GM12878 (cell line): ENCODE results near the gene ATG4B. TPM values are rescaled to one million over a fixed set of nuclear protein-coding genes. Genes with fewer than 3 reads are reported as not detected.

ENCODE experiments used
- ATAC-seq: fragments of 200-7000 bp; cut with Tn5 transposase; 3 replicates; pipeline ENCODE4 v1.9.1; 2020; ENCODE audit warnings: mild to moderate bottlenecking, moderate library complexity
- BruUV-seq: library from RNA; stranded (reverse); fragments of 400-500 nt; replicated peaks from 2 replicates; lab custom pipeline; 2021; lab: Mats Ljungman, UMichigan
- CTCF ChIA-PET: fragments of 300-600 bp; sonication (Branson Sonifier 250); formaldehyde crosslinking; extraction: SDS; loops from one replicate; lab custom pipeline; 2021; ENCODE audit warnings: inconsistent platforms; lab: Yijun Ruan, JAX
- POLR2A ChIA-PET: fragments of 350-600 bp; formaldehyde crosslinking; extraction: SDS; loops from one replicate; lab custom pipeline; 2021; ENCODE audit warnings: inconsistent platforms; lab: Charles Lee
- RAD21 ChIA-PET: fragments of 300-600 bp; sonication (Branson Sonifier 250); formaldehyde crosslinking; loops from one replicate; lab custom pipeline; 2023; ENCODE audit warnings: antibody characterized with exemption; ENCODE audit not compliant: unreplicated experiment; lab: Charles Lee
- SMC1A ChIA-PET: fragments of 300-600 bp; sonication (Branson Sonifier 250); formaldehyde crosslinking; loops from one replicate; lab custom pipeline; 2023; ENCODE audit not compliant: unreplicated experiment, uncharacterized antibody; lab: Charles Lee
- DNase-seq: peaks from one replicate; pipeline ENCODE4 v3.0.0-alpha.2; 2011; ENCODE audit warnings: low read depth, low spot score
- FAIRE-seq: peaks from 3 replicates; lab custom pipeline; 2011; peaks lifted over from hg19 to GRCh38; lab: Jason Lieb, UNC
- H2AFZ ChIP-seq: 2 replicates; pipeline ENCODE4 v1.6.0; 2011; ENCODE audit warnings: low read depth, low read length, control low read depth; ENCODE audit not compliant: control insufficient read depth
- H3K27ac ChIP-seq: 2 replicates; pipeline ENCODE4 v1.5.1; 2011; ENCODE audit warnings: control low read depth; ENCODE audit not compliant: control insufficient read depth, insufficient read depth
- H3K27me3 ChIP-seq, 2 experiments: replicated peaks in 1 of 2; 2 replicates each; pipeline versions ENCODE4 v1.6.0 to v1.6.1; 2011; ENCODE audit warnings: low read length in 1 of 2; ENCODE audit not compliant: control insufficient read depth in 2 of 2, insufficient read depth in 2 of 2
- H3K36me3 ChIP-seq, 2 experiments: 2 replicates each; pipeline ENCODE4 v1.5.1; 2011; ENCODE audit warnings: low read length in 1 of 2; ENCODE audit not compliant: control insufficient read depth in 2 of 2, insufficient read depth in 2 of 2
- H3K4me1 ChIP-seq: 2 replicates; pipeline ENCODE4 v1.6.1; 2011; ENCODE audit warnings: mild to moderate bottlenecking, low read length, moderate library complexity, mixed read lengths; ENCODE audit not compliant: control insufficient read depth, insufficient read depth
- H3K4me2 ChIP-seq: 2 replicates; pipeline ENCODE4 v1.6.0; 2011; ENCODE audit warnings: control low read depth; ENCODE audit not compliant: control insufficient read depth, insufficient read depth
- H3K4me3 ChIP-seq: fragments of 200-600 bp; sonication (generic); 2 replicates; pipeline ENCODE4 v1.5.1; 2016
- H3K79me2 ChIP-seq: 2 replicates; pipeline ENCODE4 v1.6.0; 2011; ENCODE audit warnings: low read length; ENCODE audit not compliant: control insufficient read depth, insufficient read depth
- H3K9ac ChIP-seq: 2 replicates; pipeline ENCODE4 v1.8.0; 2011; ENCODE audit warnings: low read length, control low read depth, mixed read lengths; ENCODE audit not compliant: control insufficient read depth, insufficient read depth
- H3K9me3 ChIP-seq: replicated peaks from 3 replicates; pipeline ENCODE4 v1.5.1; 2011; ENCODE audit warnings: mild to moderate bottlenecking, low read length; ENCODE audit not compliant: control insufficient read depth, insufficient read depth
- H4K20me1 ChIP-seq: 2 replicates; pipeline ENCODE4 v1.6.0; 2011; ENCODE audit not compliant: control insufficient read depth, insufficient read depth
- TBL1XR1 ChIP-seq: IDR thresholded peaks from 2 replicates; pipeline ENCODE4 v1.6.1; 2012; ENCODE audit warnings: low read depth, low read length, improper control_type of control experiment
- ZZZ3 ChIP-seq: IDR thresholded peaks from 2 replicates; pipeline ENCODE4 v1.6.1; 2011; ENCODE audit warnings: low read depth; ENCODE audit not compliant: control insufficient read depth, insufficient read length
- WGBS: methylation state at CpG from one replicate; pipeline ENCODE4 v1.1.6; 2016; ENCODE audit warnings: low lambda C conversion rate; ENCODE audit not compliant: insufficient replicate concordance, insufficient coverage; ENCODE audit errors: missing lambda C conversion rate; 5-methylcytosine and 5-hydroxymethylcytosine counted together
- in situ Hi-C: fragments of 300-500 bp; cut with MboI; formaldehyde crosslinking; loops from 9 replicates; pipeline ENCODE4 v1.14.3; 2018; ENCODE audit warnings: mixed read lengths
- intact Hi-C: fragments of 100-400 bp; cut with micrococcal nuclease; formaldehyde crosslinking; loops from one replicate; pipeline ENCODE4 v1.14.2; 2022; ENCODE audit not compliant: unreplicated experiment
- polyA plus RNA-seq, 11 experiments: library from polyadenylated mRNA; depleted of rRNA in 4 of 11; unstranded in 6 of 11; stranded (reverse) in 5 of 11; fragments of >200 nt; fragmentation: Nextera tagmentation in 4 of 11; fragmentation: Illumina TruSeq in 1 of 11; extraction: Ambion mirVana in 4 of 11; extraction: Trizol in 1 of 11; gene quantifications; 1 replicate in 1 of 11; 2 replicates in 10 of 11; pipeline versions ENCODE4 v1.2.1 to v1.2.3, GENCODE V29; 2011 to 2016; ENCODE audit warnings: inconsistent platforms in 2 of 11, missing spikeins in 2 of 11, low read depth in 1 of 11
- total RNA-seq, 4 experiments: library from RNA; depleted of rRNA in 3 of 4; stranded (reverse); fragments of >200 nt in 3 of 4; fragmentation: Illumina TruSeq in 1 of 4; extraction: Trizol in 1 of 4; gene quantifications; 2 replicates each; pipeline versions ENCODE4 v1.2.1 to v1.2.3, GENCODE V29; 2013 to 2021
- TF ChIP-seq, protein P1 (sequence below): IDR thresholded peaks from 2 replicates; pipeline ENCODE4 v1.6.1; 2011; ENCODE audit warnings: borderline replicate concordance, low read depth, mild to moderate bottlenecking, moderate library complexity, low read length; ENCODE audit not compliant: insufficient read depth, poor library complexity, severe bottlenecking
- TF ChIP-seq, protein P2 (sequence below): IDR thresholded peaks from 2 replicates; pipeline ENCODE4 v1.6.1; 2011; ENCODE audit warnings: mild to moderate bottlenecking, low read depth, low read length, moderate library complexity; ENCODE audit not compliant: insufficient replicate concordance

Gene ATG4B
- total and polyA plus RNA-seq, 10 of the 15 experiments (the other 5 are each of a cell fraction or from before 2014, with no cell fraction given): 5.8 to 84.1 (median 64.9) TPM

DNA sequence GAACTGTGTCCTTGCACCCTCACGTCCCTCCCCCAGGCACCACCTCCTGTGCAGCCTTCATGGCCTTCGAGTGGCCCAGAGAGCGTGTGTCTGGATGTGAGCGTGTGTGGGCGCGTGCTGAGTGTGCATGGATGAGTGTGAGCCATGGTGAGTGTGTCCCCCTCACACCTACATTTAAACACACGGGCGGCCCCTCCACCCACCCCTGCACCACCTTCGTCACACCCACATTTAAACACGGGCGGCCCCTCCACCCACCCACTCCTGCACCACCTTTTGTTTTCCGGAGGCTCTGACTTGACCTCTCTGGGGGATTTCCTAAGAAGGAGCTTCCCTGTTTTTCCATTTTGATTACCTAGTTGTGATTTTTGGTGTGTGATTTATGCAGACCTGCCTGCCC lies 31.3 kb downstream of the ATG4B start:
- Histone ChIP-seq H3K9me3 (no peaks in the 10 kb centered on the region), H3K4me3 (no peak overlapping the region), H3K9ac (no peak overlapping the region), H3K36me3 (peaks cover 0 to 7% of the 10 kb centered on the region in 2 experiments; a peak in 3 of 4 replicates), H3K79me2 (no peaks in the 10 kb centered on the region), H3K4me1 (no peaks in the 10 kb centered on the region), H3K27me3 (no peaks in the 10 kb centered on the region), H2AFZ (no peak overlapping the region), H3K4me2 (no peak overlapping the region), H3K27ac (no peak overlapping the region), H4K20me1 (no peaks in the 10 kb centered on the region)
- in situ Hi-C loops: no loop called here
- DNase-seq (no peak), ATAC-seq (no peak), FAIRE-seq (no peak)
- ChIA-PET CTCF (no interaction called here), SMC1A (no interaction called here), RAD21 (no interaction called here), POLR2A (no interaction called here)
- WGBS: 100% methylated on average over 3 of the region's 12 CpGs
- no TSS peak for BruUV-seq
- TF ChIP-seq ZZZ3 (no peak), TBL1XR1 (no peak)
- TF ChIP-seq, protein P1, sequence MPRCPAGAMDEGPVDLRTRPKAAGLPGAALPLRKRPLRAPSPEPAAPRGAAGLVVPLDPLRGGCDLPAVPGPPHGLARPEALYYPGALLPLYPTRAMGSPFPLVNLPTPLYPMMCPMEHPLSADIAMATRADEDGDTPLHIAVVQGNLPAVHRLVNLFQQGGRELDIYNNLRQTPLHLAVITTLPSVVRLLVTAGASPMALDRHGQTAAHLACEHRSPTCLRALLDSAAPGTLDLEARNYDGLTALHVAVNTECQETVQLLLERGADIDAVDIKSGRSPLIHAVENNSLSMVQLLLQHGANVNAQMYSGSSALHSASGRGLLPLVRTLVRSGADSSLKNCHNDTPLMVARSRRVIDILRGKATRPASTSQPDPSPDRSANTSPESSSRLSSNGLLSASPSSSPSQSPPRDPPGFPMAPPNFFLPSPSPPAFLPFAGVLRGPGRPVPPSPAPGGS: peak; percentile 82
- TF ChIP-seq, protein P2, sequence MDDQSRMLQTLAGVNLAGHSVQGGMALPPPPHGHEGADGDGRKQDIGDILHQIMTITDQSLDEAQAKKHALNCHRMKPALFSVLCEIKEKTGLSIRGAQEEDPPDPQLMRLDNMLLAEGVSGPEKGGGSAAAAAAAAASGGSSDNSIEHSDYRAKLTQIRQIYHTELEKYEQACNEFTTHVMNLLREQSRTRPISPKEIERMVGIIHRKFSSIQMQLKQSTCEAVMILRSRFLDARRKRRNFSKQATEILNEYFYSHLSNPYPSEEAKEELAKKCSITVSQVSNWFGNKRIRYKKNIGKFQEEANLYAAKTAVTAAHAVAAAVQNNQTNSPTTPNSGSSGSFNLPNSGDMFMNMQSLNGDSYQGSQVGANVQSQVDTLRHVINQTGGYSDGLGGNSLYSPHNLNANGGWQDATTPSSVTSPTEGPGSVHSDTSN: peak; percentile 40
- intact Hi-C loops: no loop called here
